Dermis blood vessel endothelial cell (primary cell): ENCODE measurements around the gene NDUFAB1. TPM values are rescaled to one million over a fixed set of nuclear protein-coding genes. Genes with fewer than 3 reads are reported as not detected.
"Not testable (repeated sequence)": the region's sequence is repeated elsewhere in the genome, so short reads cannot be mapped to it uniquely, and the experiment has no call there.

Source experiments
- DNase-seq: peaks from one replicate; pipeline ENCODE4 v3.0.0; 2010
- total RNA-seq: library from RNA; depleted of rRNA; stranded (reverse); fragments of >200 nt; gene quantifications from 2 replicates; pipeline ENCODE4 v1.2.3, GENCODE V29; 2014

NDUFAB1 gene
- total RNA-seq, 1 donor from 2014 or later: 90.0 TPM

DNA sequence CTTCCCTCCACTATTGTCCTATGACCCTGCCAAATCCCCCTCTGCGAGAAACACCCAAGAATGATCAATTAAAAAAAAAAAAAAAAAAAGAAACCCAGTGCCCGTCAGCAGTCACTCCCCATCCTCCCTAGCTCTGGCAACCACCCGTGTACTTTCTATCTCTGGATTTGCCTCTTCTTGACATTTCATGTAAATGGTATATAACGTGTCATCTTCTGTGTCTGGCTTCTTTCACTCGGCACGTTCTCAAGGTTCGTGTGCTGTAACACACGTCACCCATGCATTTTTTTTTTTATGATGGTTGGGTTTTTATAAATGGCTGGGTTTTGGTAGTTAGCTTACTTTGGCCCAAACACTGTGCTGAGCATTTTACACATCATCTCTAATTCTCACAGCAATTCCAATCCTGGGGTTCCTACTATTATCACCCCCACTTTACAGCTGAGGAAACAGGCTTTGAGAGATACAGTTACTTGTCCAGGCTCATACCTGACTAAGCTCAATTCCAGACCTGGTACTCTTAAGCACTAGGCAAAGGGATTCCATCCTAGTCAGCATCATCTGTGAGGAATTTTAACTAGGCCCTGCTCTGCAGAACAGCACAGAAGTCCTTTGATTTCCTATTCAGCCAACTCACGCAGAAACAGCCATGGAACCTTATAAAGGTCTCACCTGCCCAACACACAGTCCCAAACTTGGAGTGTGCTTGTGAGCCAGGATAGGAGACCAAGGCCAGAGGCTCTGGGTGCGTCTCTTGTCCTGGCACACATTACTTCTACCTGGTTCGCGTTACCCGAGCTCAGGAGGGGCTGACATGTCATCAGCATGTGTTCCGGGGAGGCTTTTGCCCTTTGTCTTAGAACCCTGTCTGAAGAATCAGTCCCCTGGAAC is 11.7 kb downstream of the NDUFAB1 start:
- DNase-seq: no peak

GRCh38 chr16:23583271-23583670 is 12.8 kb downstream of the NDUFAB1 start:
- DNase-seq: not testable (repeated sequence)

DNA sequence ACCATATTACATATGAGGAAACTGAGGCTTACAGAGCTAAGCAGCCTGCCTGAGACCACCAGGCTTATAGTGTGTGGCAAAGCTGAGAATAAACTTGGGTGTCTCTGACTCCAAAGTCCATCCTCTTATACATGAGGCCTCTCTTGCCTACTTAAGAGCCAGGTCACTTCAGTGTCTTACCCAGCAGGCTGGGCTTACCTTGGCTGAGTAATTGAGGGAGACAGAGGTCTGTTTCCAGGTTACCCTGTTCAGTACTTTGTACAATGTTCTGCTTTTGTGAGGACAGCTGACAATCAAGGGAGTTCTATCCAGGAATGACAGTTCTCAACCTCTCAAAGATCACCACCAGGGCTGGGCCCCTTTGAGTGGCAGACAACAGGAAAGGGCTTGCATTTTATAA is 14.4 kb downstream of the NDUFAB1 start:
- no peak for DNase-seq

- no peak for DNase-seq
These were observed 15.7 kb downstream of the NDUFAB1 start for GRCh38 chr16:23580391-23580790.

- DNase-seq: no peak
These were observed 16.7 kb downstream of the NDUFAB1 start for GRCh38 chr16:23579371-23579770.

GRCh38 chr16:23578101-23578830 is 17.9 kb downstream of the NDUFAB1 start:
- DNase-seq: peak; percentile 82

GRCh38 chr16:23577493-23577892 is 18.6 kb downstream of the NDUFAB1 start:
- no peak for DNase-seq

- DNase-seq: no peak
These were observed 20.3 kb downstream of the NDUFAB1 start for GRCh38 chr16:23575834-23576233.

DNA sequence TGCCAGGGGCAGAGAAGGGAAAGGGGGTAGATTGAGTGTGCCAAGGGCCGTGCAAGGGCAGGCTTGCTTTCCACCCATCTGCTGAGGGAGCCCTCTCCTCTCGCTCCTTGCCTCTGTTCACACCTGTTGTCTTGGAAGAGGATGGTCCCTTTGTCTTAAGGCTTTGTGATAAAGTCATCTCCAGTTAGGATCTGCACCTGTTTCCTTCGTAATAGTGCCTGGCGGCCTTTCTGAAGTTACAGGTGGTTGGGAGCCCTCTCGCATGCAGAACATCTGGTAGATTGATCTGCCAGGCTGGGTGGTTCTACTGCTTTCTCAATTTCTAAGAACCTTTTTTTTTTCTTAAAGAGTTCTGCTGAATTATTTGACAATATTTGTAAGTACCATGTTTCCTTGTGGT is 22.3 kb downstream of the NDUFAB1 start:
- DNase-seq: no peak

- no peak for DNase-seq
These were observed 23.7 kb downstream of the NDUFAB1 start for GRCh38 chr16:23572394-23572793.

- no peak for DNase-seq
These were observed 24.2 kb downstream of the NDUFAB1 start for GRCh38 chr16:23571895-23572294.

DNA sequence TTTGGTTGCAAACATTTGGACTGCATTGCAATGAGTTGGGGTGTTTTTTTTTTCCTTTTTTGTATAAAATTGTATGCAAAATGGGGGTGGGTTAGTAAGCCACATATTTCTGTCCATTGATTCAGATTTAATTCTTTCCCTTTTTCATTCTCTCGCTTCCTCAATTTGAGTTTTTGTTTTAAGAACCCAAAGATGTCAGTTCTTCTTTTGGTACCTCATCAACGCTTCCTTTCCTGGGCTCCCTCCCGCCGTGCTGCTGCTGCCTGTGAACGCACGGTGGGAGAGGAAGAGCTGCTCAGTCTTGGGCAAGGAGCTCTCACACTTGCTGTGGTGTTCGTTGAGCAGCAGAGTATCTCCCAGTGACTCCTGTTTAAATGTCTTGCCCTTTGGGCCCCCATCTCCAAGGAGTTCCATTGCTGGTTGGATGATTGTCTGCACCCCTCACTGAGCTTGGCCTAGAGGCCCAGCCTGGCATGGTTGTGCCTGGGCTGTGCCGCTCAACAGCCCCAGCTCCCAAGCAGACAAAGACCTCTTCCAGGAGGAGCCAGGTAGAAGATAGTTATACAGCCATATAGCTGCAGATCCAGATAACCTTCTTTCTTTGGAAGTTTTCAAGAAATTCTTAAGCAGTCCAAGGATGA is 25.0 kb downstream of the NDUFAB1 start:
- DNase-seq: no peak

DNA sequence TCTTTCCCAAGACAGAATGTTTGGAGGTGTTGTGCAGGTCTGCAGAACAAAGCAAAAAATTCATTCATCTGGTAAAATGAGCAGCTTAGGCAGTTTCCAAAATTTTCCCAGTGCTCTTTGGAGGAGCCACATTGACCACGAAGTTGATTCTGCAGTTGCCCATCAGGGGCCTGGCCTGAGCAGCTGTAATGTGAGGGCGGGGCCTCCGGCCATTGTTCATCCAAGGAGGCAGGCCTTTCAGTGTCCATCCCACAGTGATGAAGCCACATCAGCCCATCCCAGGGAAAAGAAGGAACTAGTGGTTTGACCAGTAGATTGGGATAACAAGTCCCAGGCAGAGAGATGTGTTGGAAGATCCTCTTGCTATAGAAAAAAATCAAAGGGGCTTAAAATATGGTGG is 28.5 kb downstream of the NDUFAB1 start:
- DNase-seq: peak; percentile 7

GRCh38 chr16:23566724-23567123 is 29.4 kb downstream of the NDUFAB1 start:
- DNase-seq: no peak

- DNase-seq: peak; percentile 60
These were observed 31.3 kb downstream of the NDUFAB1 start for GRCh38 chr16:23564575-23565363.

- DNase-seq: no peak
These were observed 32.9 kb downstream of the NDUFAB1 start for GRCh38 chr16:23563186-23563585.

DNA sequence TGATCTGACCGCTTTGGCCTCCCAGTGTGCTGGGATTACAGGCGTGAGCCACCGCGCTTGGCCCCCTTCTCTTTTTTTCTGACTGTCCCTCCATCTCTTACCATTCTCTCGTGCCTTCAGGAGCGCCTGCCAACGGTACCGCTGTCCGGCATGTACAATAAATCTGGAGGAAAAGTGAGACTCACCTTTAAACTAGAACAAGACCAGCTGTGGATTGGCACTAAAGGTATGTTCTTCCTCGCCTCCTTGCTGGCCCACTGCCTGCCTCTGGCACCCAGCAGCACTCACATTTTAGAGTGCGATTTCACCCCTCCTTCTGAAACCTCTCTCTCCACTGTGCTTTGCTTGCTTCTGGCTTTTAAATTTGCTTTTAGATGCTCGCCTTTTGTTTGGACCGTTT is 33.6 kb downstream of the NDUFAB1 start:
- DNase-seq: no peak

DNA sequence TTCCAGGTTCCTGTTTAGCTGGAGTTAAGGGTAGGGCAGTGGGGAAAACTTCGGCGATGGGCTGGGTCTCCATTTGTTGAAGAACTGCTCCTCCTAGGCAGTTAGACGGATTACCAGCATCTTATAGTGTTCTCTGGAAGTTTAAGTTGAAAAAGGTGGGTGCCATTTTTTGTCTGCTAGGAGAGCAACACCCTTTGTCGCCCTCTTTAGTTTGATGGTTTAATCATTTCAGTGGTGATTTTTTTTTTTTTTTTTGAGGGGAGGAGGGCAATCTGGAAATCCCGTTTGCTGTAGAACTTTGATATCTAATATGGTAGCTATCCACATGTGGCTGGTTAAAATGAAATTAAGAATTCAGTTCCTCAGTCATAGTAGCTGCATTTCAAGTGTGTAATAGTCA is 34.5 kb downstream of the NDUFAB1 start:
- DNase-seq: no peak

DNA sequence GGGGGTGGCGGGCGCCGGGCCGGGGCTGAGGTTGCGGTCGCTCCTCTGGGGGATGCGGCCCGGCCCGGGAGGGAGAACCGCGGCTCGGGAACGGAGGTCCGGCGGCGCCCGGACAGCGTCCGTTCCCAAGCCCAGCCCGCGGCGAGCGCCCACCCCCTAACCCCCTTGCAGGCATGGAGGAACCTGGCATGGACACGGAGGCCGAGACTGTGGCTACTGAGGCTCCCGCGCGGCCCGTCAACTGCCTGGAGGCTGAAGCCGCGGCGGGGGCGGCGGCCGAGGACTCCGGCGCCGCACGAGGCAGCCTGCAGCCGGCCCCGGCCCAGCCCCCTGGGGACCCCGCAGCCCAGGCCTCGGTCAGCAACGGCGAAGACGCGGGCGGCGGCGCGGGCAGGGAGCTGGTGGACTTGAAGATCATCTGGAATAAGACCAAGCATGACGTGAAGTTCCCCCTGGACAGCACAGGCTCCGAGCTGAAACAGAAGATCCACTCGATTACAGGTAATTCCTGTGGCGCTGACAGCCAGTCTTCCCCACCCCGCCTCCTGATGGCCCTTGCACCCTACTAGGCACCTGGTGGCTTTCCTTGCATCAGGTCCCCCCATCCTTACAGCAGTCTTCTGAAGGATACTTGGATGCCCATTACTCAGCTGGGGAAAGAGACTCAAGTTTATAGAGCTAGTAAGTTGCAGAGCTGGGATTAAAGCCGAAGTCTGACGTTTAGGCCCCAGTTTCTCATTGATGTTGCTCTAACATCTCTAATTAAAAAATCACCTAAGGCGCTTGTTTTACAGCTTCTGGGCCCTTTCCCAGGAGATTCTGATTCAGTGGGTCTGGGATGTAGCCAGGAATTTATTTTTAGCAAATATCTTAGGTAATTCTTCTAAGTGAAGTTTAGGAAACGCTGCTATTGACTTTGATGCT is 38.1 kb downstream of the NDUFAB1 start:
- peak; percentile 49 for DNase-seq

GRCh38 chr16:23556881-23557778 is 39.0 kb downstream of the NDUFAB1 start, which contains the start of the genes EARS2 and UBFD1:
Gene EARS2, minus strand, starts transcription at chr16:23557350. Its CDS starts 7 bp downstream, at chr16:23557343.
Gene UBFD1, plus strand, starts transcription at chr16:23557727. Its CDS starts 16 bp downstream, at chr16:23557743.
- peak; percentile 99 for DNase-seq
